GM12878 (cell line): ENCODE data around the gene TBC1D5. TPM values are rescaled to one million over a fixed set of nuclear protein-coding genes. Genes with fewer than 3 reads are reported as not detected.

ENCODE experiments used
- ATAC-seq: fragments of 200-7000 bp; cut with Tn5 transposase; 3 replicates; pipeline ENCODE4 v1.9.1; 2020; ENCODE audit warnings: mild to moderate bottlenecking, moderate library complexity
- BruUV-seq: library from RNA; stranded (reverse); fragments of 400-500 nt; replicated peaks from 2 replicates; lab custom pipeline; 2021; lab: Mats Ljungman, UMichigan
- CTCF ChIA-PET: fragments of 300-600 bp; sonication (Branson Sonifier 250); formaldehyde crosslinking; extraction: SDS; loops from one replicate; lab custom pipeline; 2021; ENCODE audit warnings: inconsistent platforms; lab: Yijun Ruan, JAX
- POLR2A ChIA-PET: fragments of 350-600 bp; formaldehyde crosslinking; extraction: SDS; loops from one replicate; lab custom pipeline; 2021; ENCODE audit warnings: inconsistent platforms; lab: Charles Lee
- RAD21 ChIA-PET: fragments of 300-600 bp; sonication (Branson Sonifier 250); formaldehyde crosslinking; loops from one replicate; lab custom pipeline; 2023; ENCODE audit warnings: antibody characterized with exemption; ENCODE audit not compliant: unreplicated experiment; lab: Charles Lee
- SMC1A ChIA-PET: fragments of 300-600 bp; sonication (Branson Sonifier 250); formaldehyde crosslinking; loops from one replicate; lab custom pipeline; 2023; ENCODE audit not compliant: unreplicated experiment, uncharacterized antibody; lab: Charles Lee
- DNase-seq: peaks from one replicate; pipeline ENCODE4 v3.0.0-alpha.2; 2011; ENCODE audit warnings: low read depth, low spot score
- FAIRE-seq: peaks from 3 replicates; lab custom pipeline; 2011; peaks lifted over from hg19 to GRCh38; lab: Jason Lieb, UNC
- H2AFZ ChIP-seq: 2 replicates; pipeline ENCODE4 v1.6.0; 2011; ENCODE audit warnings: low read depth, low read length, control low read depth; ENCODE audit not compliant: control insufficient read depth
- H3K27ac ChIP-seq: 2 replicates; pipeline ENCODE4 v1.5.1; 2011; ENCODE audit warnings: control low read depth; ENCODE audit not compliant: control insufficient read depth, insufficient read depth
- H3K27me3 ChIP-seq, 2 experiments: replicated peaks in 1 of 2; 2 replicates each; pipeline versions ENCODE4 v1.6.0 to v1.6.1; 2011; ENCODE audit warnings: low read length in 1 of 2; ENCODE audit not compliant: control insufficient read depth in 2 of 2, insufficient read depth in 2 of 2
- H3K36me3 ChIP-seq, 2 experiments: 2 replicates each; pipeline ENCODE4 v1.5.1; 2011; ENCODE audit warnings: low read length in 1 of 2; ENCODE audit not compliant: control insufficient read depth in 2 of 2, insufficient read depth in 2 of 2
- H3K4me1 ChIP-seq: 2 replicates; pipeline ENCODE4 v1.6.1; 2011; ENCODE audit warnings: mild to moderate bottlenecking, low read length, moderate library complexity, mixed read lengths; ENCODE audit not compliant: control insufficient read depth, insufficient read depth
- H3K4me2 ChIP-seq: 2 replicates; pipeline ENCODE4 v1.6.0; 2011; ENCODE audit warnings: control low read depth; ENCODE audit not compliant: control insufficient read depth, insufficient read depth
- H3K4me3 ChIP-seq: fragments of 200-600 bp; sonication (generic); 2 replicates; pipeline ENCODE4 v1.5.1; 2016
- H3K79me2 ChIP-seq: 2 replicates; pipeline ENCODE4 v1.6.0; 2011; ENCODE audit warnings: low read length; ENCODE audit not compliant: control insufficient read depth, insufficient read depth
- H3K9ac ChIP-seq: 2 replicates; pipeline ENCODE4 v1.8.0; 2011; ENCODE audit warnings: low read length, control low read depth, mixed read lengths; ENCODE audit not compliant: control insufficient read depth, insufficient read depth
- H3K9me3 ChIP-seq: replicated peaks from 3 replicates; pipeline ENCODE4 v1.5.1; 2011; ENCODE audit warnings: mild to moderate bottlenecking, low read length; ENCODE audit not compliant: control insufficient read depth, insufficient read depth
- H4K20me1 ChIP-seq: 2 replicates; pipeline ENCODE4 v1.6.0; 2011; ENCODE audit not compliant: control insufficient read depth, insufficient read depth
- BCL11A ChIP-seq: IDR thresholded peaks from 2 replicates; pipeline ENCODE4 v1.6.1; 2011; ENCODE audit warnings: low read depth, low read length
- CHD2 ChIP-seq: IDR thresholded peaks from 2 replicates; pipeline ENCODE4 v1.6.1; 2011; ENCODE audit warnings: low read depth, low read length, improper control_type of control experiment, borderline replicate concordance
- EZH2 ChIP-seq: IDR thresholded peaks from 2 replicates; pipeline ENCODE4 v1.6.1; 2012; ENCODE audit warnings: low read depth, mild to moderate bottlenecking, control low read depth, inconsistent platforms, low read length, borderline replicate concordance; ENCODE audit not compliant: control insufficient read depth
- IRF4 ChIP-seq: IDR thresholded peaks from 2 replicates; pipeline ENCODE4 v1.6.1; 2011; ENCODE audit warnings: low read depth, low read length
- MYB ChIP-seq: fragments of 150-350 bp; IDR thresholded peaks from 2 replicates; pipeline ENCODE4 v1.6.1; 2014; ENCODE audit warnings: mild to moderate bottlenecking, low read depth, low read length, borderline replicate concordance
- SMAD5 ChIP-seq: IDR thresholded peaks from 2 replicates; pipeline ENCODE4 v1.6.1; 2016; ENCODE audit warnings: antibody characterized with exemption, low read depth
- SRF ChIP-seq, 2 experiments: IDR thresholded peaks; 2 replicates each; pipeline ENCODE4 v1.6.1; 2011; ENCODE audit warnings: low read depth in 2 of 2, low read length in 2 of 2, mild to moderate bottlenecking in 1 of 2, moderate library complexity in 1 of 2
- ZNF207 ChIP-seq: fragments of 450-650 bp; IDR thresholded peaks from 2 replicates; pipeline ENCODE4 v1.6.1; 2014; ENCODE audit warnings: antibody characterized with exemption, mild to moderate bottlenecking, borderline replicate concordance
- WGBS: methylation state at CpG from one replicate; pipeline ENCODE4 v1.1.6; 2016; ENCODE audit warnings: low lambda C conversion rate; ENCODE audit not compliant: insufficient replicate concordance, insufficient coverage; ENCODE audit errors: missing lambda C conversion rate; 5-methylcytosine and 5-hydroxymethylcytosine counted together
- in situ Hi-C: fragments of 300-500 bp; cut with MboI; formaldehyde crosslinking; loops from 9 replicates; pipeline ENCODE4 v1.14.3; 2018; ENCODE audit warnings: mixed read lengths
- intact Hi-C: fragments of 100-400 bp; cut with micrococcal nuclease; formaldehyde crosslinking; loops from one replicate; pipeline ENCODE4 v1.14.2; 2022; ENCODE audit not compliant: unreplicated experiment
- polyA plus RNA-seq, 11 experiments: library from polyadenylated mRNA; depleted of rRNA in 4 of 11; unstranded in 6 of 11; stranded (reverse) in 5 of 11; fragments of >200 nt; fragmentation: Nextera tagmentation in 4 of 11; fragmentation: Illumina TruSeq in 1 of 11; extraction: Ambion mirVana in 4 of 11; extraction: Trizol in 1 of 11; gene quantifications; 1 replicate in 1 of 11; 2 replicates in 10 of 11; pipeline versions ENCODE4 v1.2.1 to v1.2.3, GENCODE V29; 2011 to 2016; ENCODE audit warnings: inconsistent platforms in 2 of 11, missing spikeins in 2 of 11, low read depth in 1 of 11
- total RNA-seq, 4 experiments: library from RNA; depleted of rRNA in 3 of 4; stranded (reverse); fragments of >200 nt in 3 of 4; fragmentation: Illumina TruSeq in 1 of 4; extraction: Trizol in 1 of 4; gene quantifications; 2 replicates each; pipeline versions ENCODE4 v1.2.1 to v1.2.3, GENCODE V29; 2013 to 2021
- TF ChIP-seq, protein P1 (sequence below): fragments of 450-650 bp; formaldehyde crosslinking; IDR thresholded peaks from 2 replicates; pipeline ENCODE4 v1.4.0; 2022; ENCODE audit warnings: mild to moderate bottlenecking, moderate library complexity
- TF ChIP-seq, protein P2 (sequence below): fragments of 450-650 bp; IDR thresholded peaks from 2 replicates; pipeline ENCODE4 v1.6.1; 2017; ENCODE audit warnings: borderline replicate concordance
- TF ChIP-seq, protein P3 (sequence below): IDR thresholded peaks from 2 replicates; pipeline ENCODE4 v1.6.1; 2012; ENCODE audit warnings: low read depth, low read length, improper control_type of control experiment

The TBC1D5 gene
- total and polyA plus RNA-seq, 10 of the 15 experiments (the other 5 are each of a cell fraction or from before 2014, with no cell fraction given): 5.5 to 61.0 (median 43.8) TPM

DNA sequence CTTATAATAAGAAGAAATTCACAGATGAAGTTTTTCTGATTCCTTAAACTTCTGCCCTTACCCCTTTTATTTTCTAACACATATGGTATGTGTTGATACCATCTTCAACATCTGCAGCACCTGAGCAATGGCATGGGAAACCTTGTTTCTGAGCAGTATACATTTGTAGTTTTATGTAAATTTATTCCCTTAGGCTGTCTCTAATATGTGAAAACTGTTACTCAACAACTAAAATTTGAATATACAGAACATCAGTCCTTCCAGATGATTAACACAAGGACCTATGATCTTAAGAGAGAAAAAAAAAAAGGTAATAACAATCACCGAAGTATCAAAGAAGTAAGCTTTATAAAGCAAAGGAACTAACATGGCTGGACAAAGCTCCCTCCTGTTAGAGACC, 190.5 kb downstream of the TBC1D5 start (continued):
- TF ChIP-seq, protein P1, sequence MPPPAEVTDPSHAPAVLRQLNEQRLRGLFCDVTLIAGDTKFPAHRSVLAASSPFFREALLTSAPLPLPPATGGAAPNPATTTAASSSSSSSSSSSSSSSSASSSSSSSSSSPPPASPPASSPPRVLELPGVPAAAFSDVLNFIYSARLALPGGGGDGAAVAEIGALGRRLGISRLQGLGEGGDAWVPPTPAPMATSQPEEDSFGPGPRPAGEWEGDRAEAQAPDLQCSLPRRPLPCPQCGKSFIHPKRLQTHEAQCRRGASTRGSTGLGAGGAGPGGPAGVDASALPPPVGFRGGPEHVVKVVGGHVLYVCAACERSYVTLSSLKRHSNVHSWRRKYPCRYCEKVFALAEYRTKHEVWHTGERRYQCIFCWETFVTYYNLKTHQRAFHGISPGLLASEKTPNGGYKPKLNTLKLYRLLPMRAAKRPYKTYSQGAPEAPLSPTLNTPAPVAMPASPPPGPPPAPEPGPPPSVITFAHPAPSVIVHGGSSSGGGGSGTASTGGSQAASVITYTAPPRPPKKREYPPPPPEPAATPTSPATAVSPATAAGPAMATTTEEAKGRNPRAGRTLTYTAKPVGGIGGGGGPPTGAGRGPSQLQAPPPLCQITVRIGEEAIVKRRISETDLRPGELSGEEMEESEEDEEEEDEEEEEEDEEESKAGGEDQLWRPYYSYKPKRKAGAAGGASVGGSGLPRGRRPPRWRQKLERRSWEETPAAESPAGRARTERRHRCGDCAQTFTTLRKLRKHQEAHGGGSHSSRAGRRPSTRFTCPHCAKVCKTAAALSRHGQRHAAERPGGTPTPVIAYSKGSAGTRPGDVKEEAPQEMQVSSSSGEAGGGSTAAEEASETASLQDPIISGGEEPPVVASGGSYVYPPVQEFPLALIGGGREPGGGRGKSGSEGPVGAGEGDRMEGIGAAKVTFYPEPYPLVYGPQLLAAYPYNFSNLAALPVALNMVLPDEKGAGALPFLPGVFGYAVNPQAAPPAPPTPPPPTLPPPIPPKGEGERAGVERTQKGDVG (CRISPR knock-in tag): no peak
- TF ChIP-seq EZH2 (no peak), ZNF207 (no peak)
- TF ChIP-seq, protein P2, sequence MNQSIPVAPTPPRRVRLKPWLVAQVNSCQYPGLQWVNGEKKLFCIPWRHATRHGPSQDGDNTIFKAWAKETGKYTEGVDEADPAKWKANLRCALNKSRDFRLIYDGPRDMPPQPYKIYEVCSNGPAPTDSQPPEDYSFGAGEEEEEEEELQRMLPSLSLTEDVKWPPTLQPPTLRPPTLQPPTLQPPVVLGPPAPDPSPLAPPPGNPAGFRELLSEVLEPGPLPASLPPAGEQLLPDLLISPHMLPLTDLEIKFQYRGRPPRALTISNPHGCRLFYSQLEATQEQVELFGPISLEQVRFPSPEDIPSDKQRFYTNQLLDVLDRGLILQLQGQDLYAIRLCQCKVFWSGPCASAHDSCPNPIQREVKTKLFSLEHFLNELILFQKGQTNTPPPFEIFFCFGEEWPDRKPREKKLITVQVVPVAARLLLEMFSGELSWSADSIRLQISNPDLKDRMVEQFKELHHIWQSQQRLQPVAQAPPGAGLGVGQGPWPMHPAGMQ: no peak

DNA sequence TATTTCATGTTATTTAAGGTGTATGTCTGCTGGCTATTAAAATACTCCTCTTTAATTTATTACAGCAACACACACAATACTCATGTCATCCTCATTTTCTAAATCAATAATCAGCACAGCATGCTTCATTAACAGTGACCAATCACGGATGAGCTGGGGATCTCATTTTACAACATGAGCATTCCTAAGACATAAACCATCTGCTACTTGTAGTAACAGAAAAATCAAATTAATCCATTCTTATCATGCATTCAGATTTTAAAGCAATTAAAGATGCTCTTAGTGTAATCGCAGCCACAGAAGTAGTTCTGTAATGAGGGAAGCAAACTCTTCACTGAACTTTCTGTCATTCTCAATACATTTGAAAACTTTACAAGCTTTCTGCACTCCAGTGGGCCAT, 191.1 kb downstream of the TBC1D5 start:
- ChIA-PET POLR2A (no interaction called here), SMC1A (interaction anchor here (0.9 to 1.7 kb wide), 2 partner anchors 94 to 290 kb away, joined by 4 to 5 read pairs; no protein-coding TSS in a partner anchor), RAD21 (interaction anchor here (2.6 kb wide), 1 partner anchor 290 kb away, joined by 24 read pairs; no protein-coding TSS in a partner anchor), CTCF (interaction anchor here (1.1 to 3.3 kb wide), 4 partner anchors 136 to 291 kb away, joined by 3 to 22 read pairs (median 4); no protein-coding TSS in a partner anchor)
- in situ Hi-C loops (no loop called here), intact Hi-C loops (loop anchor here (5.0 kb wide), 1 partner anchor 291 kb away; no protein-coding TSS in a partner anchor)
- ATAC-seq: no peak
- no TSS peak for BruUV-seq
- Histone ChIP-seq H4K20me1 (no peaks in the 10 kb centered on the region), H3K9me3 (no peaks in the 10 kb centered on the region), H3K27me3 (no peaks in the 10 kb centered on the region), H3K9ac (no peak overlapping the region), H3K27ac (no peak overlapping the region), H3K4me1 (no peaks in the 10 kb centered on the region), H3K4me3 (no peak overlapping the region), H3K79me2 (no peaks in the 10 kb centered on the region), H3K4me2 (no peak overlapping the region), H2AFZ (no peak overlapping the region), H3K36me3 (no peaks in the 10 kb centered on the region; a peak in 1 of 4 replicates)
- 100% methylated on average over 2 of the region's 2 CpGs for WGBS
- no peak for DNase-seq
- TF ChIP-seq, protein P3, sequence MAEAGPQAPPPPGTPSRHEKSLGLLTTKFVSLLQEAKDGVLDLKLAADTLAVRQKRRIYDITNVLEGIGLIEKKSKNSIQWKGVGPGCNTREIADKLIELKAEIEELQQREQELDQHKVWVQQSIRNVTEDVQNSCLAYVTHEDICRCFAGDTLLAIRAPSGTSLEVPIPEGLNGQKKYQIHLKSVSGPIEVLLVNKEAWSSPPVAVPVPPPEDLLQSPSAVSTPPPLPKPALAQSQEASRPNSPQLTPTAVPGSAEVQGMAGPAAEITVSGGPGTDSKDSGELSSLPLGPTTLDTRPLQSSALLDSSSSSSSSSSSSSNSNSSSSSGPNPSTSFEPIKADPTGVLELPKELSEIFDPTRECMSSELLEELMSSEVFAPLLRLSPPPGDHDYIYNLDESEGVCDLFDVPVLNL: no peak
- TF ChIP-seq CHD2: no peak
- no peak for TF ChIP-seq IRF4
- no peak for TF ChIP-seq SMAD5
- TF ChIP-seq SRF (IDR thresholded peaks at IDR 0.05; ENCODE audit: low read depth in 2 of 2, low read length in 2 of 2): no peak
- no peak for TF ChIP-seq BCL11A
- no peak for TF ChIP-seq MYB
- no peak for FAIRE-seq
